Stimulated activated CD8-positive, alpha-beta memory T cell treated with anti-CD3 and anti-CD28 coated beads, Interleukin-4, amount 100 ng/mL, for 4 hours (primary cell): ENCODE data around the gene RAD23B.

ENCODE experiments used
- DNase-seq, 2 donors: peaks; one replicate each; pipeline ENCODE4 v3.0.0-alpha.2; 2020; ENCODE audit warnings: low read depth in 2 of 2, low spot score in 1 of 2

RAD23B gene

DNA sequence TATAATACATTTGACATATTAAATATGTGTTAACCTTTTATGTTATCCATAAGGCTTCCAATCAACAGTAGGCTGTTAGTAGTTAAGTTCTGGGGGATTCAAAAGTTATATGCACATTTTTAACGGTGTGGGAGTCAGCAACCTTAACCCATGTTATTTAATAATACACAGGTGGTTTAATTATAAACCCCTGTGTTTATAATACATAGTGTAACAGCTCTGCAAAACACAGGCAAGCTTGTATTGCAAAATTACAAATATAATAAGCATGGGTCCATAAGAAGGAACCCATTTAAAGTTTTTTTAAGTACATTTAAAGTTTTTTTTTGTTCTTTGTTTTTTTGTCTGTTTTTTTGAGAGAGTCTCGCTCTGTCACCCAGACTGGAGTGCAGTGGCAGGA lies 14.5 kb upstream of the RAD23B start:
- DNase-seq: no peak

DNA sequence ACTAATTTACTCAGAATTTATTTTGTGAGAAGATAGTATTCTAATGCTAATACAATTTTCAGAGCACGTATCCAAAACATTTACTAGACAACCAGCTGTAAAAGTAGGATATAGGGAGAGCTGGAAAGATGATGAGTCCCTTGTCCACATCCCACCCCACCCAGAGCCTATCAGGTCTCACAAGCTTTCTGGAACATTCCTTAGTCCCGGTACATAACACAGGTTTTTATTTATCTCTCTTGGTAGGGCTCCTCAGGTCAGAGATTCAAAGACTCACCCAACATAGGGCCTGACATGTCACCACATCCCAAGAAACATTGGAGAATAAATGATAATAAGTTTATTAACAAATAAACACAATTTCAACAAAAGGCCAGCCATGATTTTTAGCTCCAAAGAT lies 13.8 kb upstream of the RAD23B start:
- no peak for DNase-seq

DNA sequence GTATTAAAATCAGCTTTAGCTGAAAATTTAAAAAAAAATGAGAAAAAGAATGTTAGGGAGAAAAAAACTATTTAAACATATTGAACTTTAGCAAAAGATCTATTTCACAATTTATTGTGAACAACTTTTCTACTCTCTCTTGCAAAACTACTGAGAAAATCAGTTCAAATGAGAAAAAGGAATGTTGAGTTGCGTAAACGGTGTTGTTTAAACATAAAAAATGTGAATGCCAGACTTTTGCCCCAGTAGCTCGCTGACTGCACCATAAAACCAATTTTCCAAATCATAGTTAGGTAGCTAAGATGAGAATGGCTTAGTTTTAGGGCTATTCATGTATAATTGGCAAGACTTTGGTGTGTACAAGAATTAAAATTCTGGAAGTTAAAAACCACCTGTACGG lies 13.4 kb upstream of the RAD23B start:
- DNase-seq: no peak

- no peak for DNase-seq
Measured at GRCh38 chr9:107270082-107270481, 13.0 kb upstream of the RAD23B start.

DNA sequence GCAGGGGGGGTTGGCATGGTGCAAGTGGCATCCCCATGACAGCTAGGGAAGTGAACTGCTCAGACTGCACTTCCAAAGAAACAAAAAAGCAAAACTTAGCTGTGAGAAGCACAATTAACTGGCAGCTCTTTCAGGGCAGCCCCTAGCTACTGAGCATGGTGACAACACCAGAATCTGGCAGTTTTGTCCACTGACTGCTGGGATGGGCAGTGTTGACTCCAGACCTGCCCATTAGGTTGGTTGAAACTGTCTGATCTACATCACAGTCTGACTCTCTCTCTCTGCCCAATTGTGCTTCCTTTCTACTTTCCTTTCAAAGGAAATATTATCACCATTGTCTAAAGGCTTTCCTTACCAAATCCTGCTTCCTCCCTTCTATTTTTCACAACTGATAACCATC lies 12.5 kb upstream of the RAD23B start:
- DNase-seq: no peak

- DNase-seq: no peak
Measured at GRCh38 chr9:107273634-107274033, 9.4 kb upstream of the RAD23B start.

GRCh38 chr9:107274096-107274495 lies 9.0 kb upstream of the RAD23B start:
- no peak for DNase-seq

- DNase-seq: no peak
Measured at GRCh38 chr9:107274953-107275422, 8.1 kb upstream of the RAD23B start.

DNA sequence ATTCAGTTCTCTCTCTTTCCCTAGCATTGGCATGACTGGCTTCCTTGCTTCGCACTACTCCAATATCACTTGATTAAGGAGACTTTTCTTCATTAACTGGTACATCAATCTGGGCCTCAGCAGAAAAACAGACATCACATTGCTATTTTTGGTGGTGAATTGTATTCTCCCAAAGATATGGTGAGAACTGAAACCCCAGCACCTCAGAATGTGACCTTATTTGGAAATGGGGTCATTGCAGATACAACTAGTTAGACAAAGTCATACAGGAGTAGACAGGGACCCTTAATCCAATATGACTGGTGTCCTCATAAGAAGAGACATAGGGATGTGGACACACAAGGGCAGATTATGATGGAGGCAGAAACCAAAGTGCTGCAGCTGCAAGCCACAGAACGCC lies 7.5 kb upstream of the RAD23B start:
- no peak for DNase-seq

GRCh38 chr9:107276966-107277710 lies 5.9 kb upstream of the RAD23B start:
- DNase-seq: no peak

DNA sequence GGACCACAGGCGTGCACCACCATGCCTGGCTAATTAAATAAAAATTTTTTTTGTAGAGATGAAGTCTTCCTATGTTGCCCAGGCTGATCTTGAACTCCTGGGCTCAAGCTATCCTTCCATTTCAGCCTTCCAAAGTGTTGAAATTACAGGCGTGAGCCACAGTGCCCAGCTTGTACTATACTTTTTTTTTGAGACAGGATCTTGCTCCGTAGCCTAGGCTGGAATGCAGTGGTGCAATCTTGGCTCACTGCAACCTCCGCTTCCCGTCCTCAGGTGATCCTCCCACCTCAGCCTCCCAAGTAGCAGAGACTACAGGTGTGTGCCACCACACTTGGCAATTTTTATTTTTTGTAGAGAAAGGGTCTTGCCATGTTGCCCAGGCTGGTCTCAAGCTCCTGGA lies 5.3 kb upstream of the RAD23B start:
- no peak for DNase-seq

DNA sequence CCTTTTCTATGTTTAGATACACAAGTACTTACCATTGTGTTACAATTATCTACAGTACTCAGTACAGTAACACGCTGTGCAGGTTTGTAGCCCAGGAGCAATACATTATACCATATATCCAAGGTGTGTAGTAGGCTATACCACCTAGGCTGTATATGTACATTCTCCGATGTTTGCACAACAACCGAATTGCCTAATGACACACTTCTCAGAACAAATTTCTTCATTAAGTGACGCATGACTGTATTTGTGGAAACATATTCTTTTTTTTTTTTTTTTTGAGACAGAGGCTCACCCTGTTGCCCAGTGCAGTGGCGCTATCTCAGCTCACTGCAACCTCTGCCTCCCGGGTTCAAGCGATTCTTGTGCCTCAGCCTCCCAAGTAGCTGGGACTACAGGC lies 4.0 kb upstream of the RAD23B start:
- DNase-seq: no peak

DNA sequence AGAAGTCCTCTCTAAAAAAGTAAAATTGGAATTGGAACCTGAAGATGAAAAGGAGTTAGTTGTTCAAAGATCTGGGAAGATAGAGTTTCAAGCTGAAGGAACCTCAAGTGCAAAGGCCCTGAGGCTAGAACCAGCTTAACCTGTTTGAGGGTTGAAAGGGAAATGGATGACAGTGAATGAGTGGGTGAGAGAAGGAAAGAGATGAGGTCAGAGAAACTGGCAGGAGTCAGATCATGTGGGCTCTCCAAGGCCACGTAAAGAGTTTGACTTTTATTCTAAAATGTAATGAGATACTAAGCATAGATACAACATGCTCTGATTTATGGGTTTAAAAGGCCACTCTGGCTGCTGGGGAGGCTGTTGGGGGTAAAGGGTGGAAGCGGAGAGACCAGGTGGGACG lies 2.5 kb upstream of the RAD23B start:
- DNase-seq: no peak

DNA sequence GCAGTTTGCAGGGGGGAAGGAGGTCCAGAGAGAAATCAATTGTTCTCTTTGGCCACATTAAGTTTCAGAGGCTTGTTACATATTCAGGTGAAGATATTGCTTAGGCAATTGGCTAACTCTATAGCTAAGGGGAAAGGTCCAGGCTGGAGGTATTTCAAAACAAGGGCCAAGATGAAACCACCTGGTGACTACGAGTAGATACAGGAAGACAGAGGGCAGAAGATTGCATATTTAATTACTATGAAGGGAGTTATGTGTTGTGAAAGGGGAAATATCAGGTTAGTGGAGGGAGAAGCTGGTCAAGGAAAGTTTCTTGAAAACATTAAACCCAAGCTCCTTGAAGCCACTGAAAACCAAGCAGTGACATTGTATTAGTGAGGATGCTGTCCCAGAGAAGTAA lies 1.9 kb upstream of the RAD23B start:
- DNase-seq: no peak

DNA sequence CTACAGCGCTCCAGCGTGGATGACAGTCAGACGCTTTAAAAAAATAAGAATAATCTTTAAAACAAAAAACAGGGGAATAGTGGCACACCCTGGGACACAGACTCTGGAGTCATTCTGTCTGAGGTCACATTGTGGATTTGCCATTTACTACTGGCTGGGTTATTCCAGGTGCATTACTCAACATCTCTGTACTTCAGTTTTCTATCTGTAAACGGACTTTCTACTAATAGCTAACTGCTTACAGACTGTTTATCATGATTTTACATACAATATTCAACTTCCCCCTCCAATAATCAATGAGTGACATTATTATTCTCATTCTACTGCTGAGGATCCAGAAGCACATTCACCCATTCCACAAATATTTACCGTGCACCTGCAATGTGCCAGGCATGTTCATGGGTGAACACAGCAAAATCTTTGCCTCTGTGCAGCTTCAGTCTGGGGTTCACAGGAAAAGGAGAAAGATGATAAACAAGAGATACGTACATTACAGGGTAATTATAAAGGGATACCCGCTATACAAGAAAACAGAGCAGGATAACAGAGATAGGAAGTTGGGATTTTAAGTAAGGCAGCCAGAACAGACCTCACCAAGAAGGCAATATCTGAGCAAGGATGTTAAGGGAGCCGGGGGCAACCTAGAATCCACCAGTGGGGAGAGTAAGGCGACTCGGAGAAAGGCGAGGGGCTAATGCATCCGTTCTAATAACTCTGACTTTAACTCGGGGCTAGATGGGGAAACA lies 984 bp upstream of the RAD23B start:
- no peak for DNase-seq

DNA sequence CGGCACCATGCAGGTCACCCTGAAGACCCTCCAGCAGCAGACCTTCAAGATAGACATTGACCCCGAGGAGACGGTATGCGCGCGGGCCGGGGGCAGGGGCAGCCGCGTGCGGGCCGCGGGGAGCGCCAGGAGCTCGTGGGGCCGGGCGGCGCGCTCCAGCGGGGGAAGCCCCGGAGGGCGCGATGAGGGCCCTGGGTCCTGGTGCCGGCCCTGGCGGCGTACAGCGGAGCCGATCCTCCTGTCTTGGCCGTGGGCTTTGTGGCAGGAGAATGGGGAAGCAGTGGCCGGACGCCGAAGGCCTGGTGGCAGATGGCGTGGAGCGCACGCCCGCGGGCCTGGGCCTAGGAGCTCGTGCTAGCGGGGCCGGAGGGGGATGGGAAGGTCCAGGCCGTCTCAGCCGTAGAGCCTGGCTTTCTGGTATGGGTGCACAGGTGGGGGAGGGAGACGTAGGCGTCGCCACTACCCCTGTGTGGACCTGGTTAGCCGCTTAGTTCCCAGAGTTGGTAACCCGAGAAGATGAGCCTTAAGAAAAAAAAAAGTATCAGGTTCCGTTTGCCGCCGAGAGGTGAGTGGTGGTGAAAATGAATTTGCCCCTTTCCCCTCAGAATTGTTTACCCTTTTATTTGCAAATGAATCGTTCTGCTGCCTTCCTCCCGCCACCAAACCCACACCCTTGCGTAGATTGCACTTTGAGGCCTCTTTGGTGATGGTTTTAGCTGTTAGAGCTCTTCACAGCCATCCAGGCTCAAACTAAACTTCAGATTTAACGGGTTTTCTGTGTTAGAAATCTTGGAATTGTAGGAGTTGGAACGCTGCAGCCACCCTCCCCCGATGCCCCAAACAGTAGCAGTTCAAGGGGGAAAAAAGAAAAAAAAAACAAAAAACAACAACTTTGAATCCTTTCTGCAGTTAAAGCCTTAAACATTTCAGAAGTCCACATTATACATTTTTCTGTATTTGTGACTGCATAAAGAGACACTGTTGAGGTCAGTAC lies 841 bp downstream of the RAD23B start:
- DNase-seq: peak; percentile 19 to 34

DNA sequence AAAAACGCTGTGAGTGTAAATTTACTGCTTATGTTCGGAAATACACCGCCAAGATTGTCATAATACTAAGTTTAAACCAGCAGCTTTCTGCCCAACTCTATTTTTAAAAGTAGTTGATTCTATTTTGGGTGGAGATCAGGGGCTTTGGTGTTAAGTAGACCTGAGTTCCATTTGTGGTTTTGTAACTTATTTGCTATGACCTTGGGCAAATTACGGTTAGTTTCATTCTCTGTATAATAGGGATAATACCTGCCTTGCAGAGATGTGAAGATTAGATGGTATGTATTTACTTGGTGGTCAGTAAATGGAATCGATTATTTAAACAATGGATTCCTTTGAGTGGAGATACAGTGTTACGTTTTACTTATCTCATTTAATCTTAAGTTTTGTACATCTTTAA lies 1.6 kb downstream of the RAD23B start:
- DNase-seq: no peak

DNA sequence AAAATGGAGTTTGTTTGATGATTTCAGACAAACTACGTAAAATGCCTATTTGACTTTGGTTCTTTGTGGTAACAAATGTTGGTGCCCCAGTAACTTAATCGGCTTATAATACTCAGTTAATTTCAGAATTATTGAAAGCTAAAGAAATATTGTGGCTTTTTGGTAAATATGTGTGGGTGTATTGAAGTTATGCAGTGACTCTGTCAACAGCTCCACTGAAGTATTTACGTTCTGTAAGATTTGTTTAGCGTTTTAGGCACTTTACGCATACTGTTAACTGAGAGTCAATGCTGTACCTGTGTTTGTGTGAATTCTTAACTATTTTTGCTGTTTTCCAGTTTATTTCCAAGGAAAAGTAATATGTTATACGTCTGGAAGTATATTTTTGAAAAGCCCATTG lies 2.2 kb downstream of the RAD23B start:
- no peak for DNase-seq

DNA sequence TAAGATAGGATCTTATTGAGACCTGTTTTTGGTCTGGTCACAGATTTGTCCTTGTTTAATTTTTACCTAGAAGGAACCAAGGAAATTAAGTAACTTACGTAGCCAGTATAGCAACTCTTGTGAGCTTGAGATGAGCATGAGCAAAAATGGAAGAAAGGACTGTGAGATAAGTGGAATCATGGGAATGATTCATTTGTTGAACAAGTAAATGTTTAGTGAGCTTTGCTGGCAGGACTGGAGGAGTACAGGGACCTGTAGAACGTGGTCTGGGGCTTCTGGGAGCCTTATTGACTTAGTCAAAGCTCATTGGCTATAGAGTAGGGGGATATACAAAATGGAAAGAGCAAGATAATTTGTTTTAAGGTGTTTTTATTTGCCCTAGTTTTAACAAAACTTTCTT lies 3.0 kb downstream of the RAD23B start:
- no peak for DNase-seq

DNA sequence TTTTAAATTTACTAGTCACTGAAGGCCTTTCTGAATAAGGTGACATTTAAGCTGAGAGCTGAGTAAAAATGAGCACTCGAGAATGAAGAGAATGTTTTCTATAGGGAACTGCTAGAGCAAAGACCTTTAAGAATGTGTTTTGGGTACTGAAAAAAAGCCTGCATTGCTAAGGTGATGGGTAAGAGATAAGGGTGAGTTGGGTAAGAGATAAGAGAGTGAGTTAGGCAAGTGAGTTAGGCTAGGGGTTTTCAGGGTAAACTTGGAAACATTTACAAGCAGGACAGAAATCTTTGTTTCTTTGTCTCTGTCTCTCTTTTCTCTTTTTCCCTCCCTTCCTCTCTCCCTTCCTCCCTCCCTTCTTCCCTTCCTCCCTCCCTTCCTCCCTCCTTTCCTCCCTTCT lies 5.6 kb downstream of the RAD23B start:
- DNase-seq: no peak

DNA sequence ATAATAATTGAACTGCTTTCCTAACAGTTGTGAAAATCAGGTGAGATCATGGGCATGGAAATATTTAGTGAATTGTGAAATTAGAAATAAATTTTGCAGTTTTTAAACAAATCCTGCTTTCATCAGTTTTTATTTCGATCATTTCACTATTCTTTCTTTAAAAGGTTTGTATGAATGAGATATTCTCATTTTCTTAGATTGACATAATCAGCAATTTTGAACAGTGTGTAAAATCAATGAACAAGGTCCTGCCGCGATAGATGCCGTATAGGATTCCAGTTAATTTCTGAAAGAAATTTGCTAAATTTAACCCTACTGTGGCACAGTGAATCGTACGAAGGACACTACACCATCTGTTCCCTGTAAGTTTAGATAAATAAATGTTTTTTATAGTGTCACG lies 7.5 kb downstream of the RAD23B start:
- DNase-seq: no peak
